Testis (tissue), 3 donors: ENCODE results near the gene CDKAL1. TPM values are rescaled to one million over a fixed set of nuclear protein-coding genes. Genes with fewer than 3 reads are reported as not detected.

Experiments
- DNase-seq: peaks from one replicate; pipeline ENCODE4 v3.0.0-alpha.2; 2019
- H3K27ac ChIP-seq, 2 donors: fragments of 200-600 bp; sonication (generic); one replicate each; pipeline ENCODE4 v1.5.1; 2019
- H3K27me3 ChIP-seq: fragments of 200-600 bp; sonication (generic); one replicate; pipeline ENCODE4 v1.5.1; 2019
- H3K36me3 ChIP-seq: fragments of 200-600 bp; sonication (generic); one replicate; pipeline ENCODE4 v1.5.1; 2017; ENCODE audit warnings: low read depth; ENCODE audit errors: missing control alignments
- H3K4me1 ChIP-seq: fragments of 200-600 bp; sonication (generic); one replicate; pipeline ENCODE4 v1.5.1; 2019
- H3K4me3 ChIP-seq, 2 donors: fragments of 200-600 bp; sonication (generic); one replicate each; pipeline ENCODE4 v1.5.1; 2017 to 2019
- H3K9me3 ChIP-seq: fragments of 200-600 bp; sonication (generic); one replicate; pipeline ENCODE4 v1.5.1; 2017
- CTCF ChIP-seq, 3 experiments: fragments of 450-650 bp in 2 of 3; fragments of 200-600 bp in 1 of 3; sonication (generic) in 1 of 3; IDR thresholded peaks; one replicate each; pipeline ENCODE4 v1.5.1; 2016 to 2019; ENCODE audit warnings: antibody characterized with exemption in 3 of 3, mild to moderate bottlenecking in 2 of 3, moderate library complexity in 1 of 3
- POLR2A ChIP-seq: fragments of 450-650 bp; IDR thresholded peaks from one replicate; pipeline ENCODE4 v1.6.1; 2017; ENCODE audit warnings: antibody characterized with exemption, mild to moderate bottlenecking, moderate library complexity
- WGBS, 2 donors: methylation state at CpG; one replicate each; pipeline ENCODE4 v1.1.5; 2018; 5-methylcytosine and 5-hydroxymethylcytosine counted together
- intact Hi-C: fragments of 100-400 bp; cut with DNase I; formaldehyde crosslinking; loops from one replicate; pipeline ENCODE4 v1.15.1; 2023; ENCODE audit warnings: low total_unique reads
- polyA plus RNA-seq: library from polyadenylated mRNA; stranded (reverse); fragments of 350-450 nt; fragmentation: Illumina TruSeq; extraction: RNeasy Lipid Tissue Mini Kit (QIAGEN cat#74804); gene quantifications from one replicate; pipeline ENCODE4 v1.2.3, GENCODE V29; 2014; ENCODE audit warnings: low read depth, low replicate concordance; ENCODE audit not compliant: insufficient read depth
- total RNA-seq, 2 donors: library from RNA; depleted of rRNA; stranded (reverse); fragments of >200 nt; gene quantifications; one replicate each; pipeline ENCODE4 v1.2.3, GENCODE V29; 2016

The CDKAL1 gene
- total and polyA plus RNA-seq, 3 donors from 2014 or later = 11.1 to 18.5 (median 16.1) TPM

- 76 to 77% methylated on average over 2 of the region's 2 CpGs for WGBS, 2 donors
- TF ChIP-seq POLR2A (no peak), CTCF (IDR thresholded peaks at IDR 0.05) (no peak)
- Histone ChIP-seq H3K27ac (no peak overlapping the region), H3K4me3 (no peak overlapping the region), H3K4me1 (peaks cover 3% of the 10 kb centered on the region), H3K9me3 (no peaks in the 10 kb centered on the region), H3K27me3 (no peaks in the 10 kb centered on the region), H3K36me3 (no peaks in the 10 kb centered on the region)
- intact Hi-C loops = no loop called here
- no peak for DNase-seq
Observed at GRCh38 chr6:21166754-21167153, 632.5 kb downstream of the CDKAL1 start.

GRCh38 chr6:21167790-21168189 lies 633.5 kb downstream of the CDKAL1 start:
- no peaks in the 10 kb centered on the region for H3K36me3 ChIP-seq
- 61 to 72% methylated on average over 6 of the region's 6 CpGs for WGBS, 2 donors

GRCh38 chr6:21171801-21172200 lies 637.5 kb downstream of the CDKAL1 start:
- no peaks in the 10 kb centered on the region for H3K36me3 ChIP-seq
- peaks cover 3% of the 10 kb centered on the region for H3K4me1 ChIP-seq
- H3K4me3 ChIP-seq = no peak overlapping the region
- H3K27ac ChIP-seq = no peak overlapping the region
- DNase-seq = no peak
- TF ChIP-seq CTCF (IDR thresholded peaks at IDR 0.05) (no peak), POLR2A (no peak)
- 90 to 95% methylated on average over 4 of the region's 4 CpGs for WGBS, 2 donors
- H3K27me3 ChIP-seq = no peaks in the 10 kb centered on the region
- intact Hi-C loops = no loop called here
- no peaks in the 10 kb centered on the region for H3K9me3 ChIP-seq

More at GRCh38 chr6:21167790-21168189, 633.5 kb downstream of the CDKAL1 start:
- Histone ChIP-seq H3K27me3 (no peaks in the 10 kb centered on the region), H3K9me3 (no peaks in the 10 kb centered on the region), H3K27ac (no peak overlapping the region), H3K4me3 (no peak overlapping the region), H3K4me1 (peaks cover 3% of the 10 kb centered on the region)
- intact Hi-C loops = no loop called here
- no peak for DNase-seq
- TF ChIP-seq CTCF (IDR thresholded peaks at IDR 0.05) = no peak
- no peak for TF ChIP-seq POLR2A

- no peak for DNase-seq
- Histone ChIP-seq H3K27ac (no peak overlapping the region), H3K27me3 (no peaks in the 10 kb centered on the region), H3K4me3 (no peak overlapping the region), H3K36me3 (no peaks in the 10 kb centered on the region), H3K9me3 (no peaks in the 10 kb centered on the region), H3K4me1 (no peaks in the 10 kb centered on the region)
- 83 to 92% methylated on average over 2 of the region's 2 CpGs for WGBS, 2 donors
- intact Hi-C loops = no loop called here
- TF ChIP-seq CTCF (IDR thresholded peaks at IDR 0.05) (no peak), POLR2A (no peak)
Observed at GRCh38 chr6:21173031-21173430, 638.8 kb downstream of the CDKAL1 start.

- Histone ChIP-seq H3K27ac (no peak overlapping the region), H3K4me1 (no peaks in the 10 kb centered on the region), H3K9me3 (no peaks in the 10 kb centered on the region), H3K36me3 (no peaks in the 10 kb centered on the region), H3K27me3 (no peaks in the 10 kb centered on the region), H3K4me3 (no peak overlapping the region)
- intact Hi-C loops = no loop called here
- no peak for TF ChIP-seq CTCF (IDR thresholded peaks at IDR 0.05)
- TF ChIP-seq POLR2A = no peak
- DNase-seq = no peak
- 100% methylated on average over 2 of the region's 2 CpGs for WGBS, 2 donors
Observed at GRCh38 chr6:21173678-21174077, 639.4 kb downstream of the CDKAL1 start.
